Hippocampal formation (tissue), 2 donors: Measurements from ENCODE around the gene RASD1.

Source experiments
- DNase-seq, 2 donors: peaks; one replicate each; lab custom pipeline; 2025; lab: John Stamatoyannopoulos, UW

RASD1 gene

GRCh38 chr17:17527534-17527933 is 31.3 kb upstream of the RASD1 start:
- no peak for DNase-seq

GRCh38 chr17:17526369-17526768 is 30.2 kb upstream of the RASD1 start:
- no peak for DNase-seq

- DNase-seq, result no peak
These were observed 29.8 kb upstream of the RASD1 start for GRCh38 chr17:17525956-17526355.

GRCh38 chr17:17525311-17525710 is 29.1 kb upstream of the RASD1 start:
- DNase-seq, result no peak

GRCh38 chr17:17523731-17524490 is 27.7 kb upstream of the RASD1 start:
- DNase-seq, result no peak

GRCh38 chr17:17523001-17523730 is 27.0 kb upstream of the RASD1 start:
- DNase-seq, result no peak

- DNase-seq, result no peak
These were observed 24.5 kb upstream of the RASD1 start for GRCh38 chr17:17520599-17521232.

GRCh38 chr17:17519886-17520285 is 23.7 kb upstream of the RASD1 start:
- DNase-seq, result no peak

GRCh38 chr17:17518951-17519350 is 22.8 kb upstream of the RASD1 start:
- no peak for DNase-seq

GRCh38 chr17:17518014-17518413 is 21.8 kb upstream of the RASD1 start:
- no peak for DNase-seq

GRCh38 chr17:17516941-17517720 is 20.9 kb upstream of the RASD1 start:
- no peak for DNase-seq

- DNase-seq, result no peak
These were observed 20.0 kb upstream of the RASD1 start for GRCh38 chr17:17515934-17516930.

GRCh38 chr17:17514993-17515933 is 19.1 kb upstream of the RASD1 start:
- no peak for DNase-seq

- no peak for DNase-seq
These were observed 18.3 kb upstream of the RASD1 start for GRCh38 chr17:17514361-17514992.

- no peak for DNase-seq
These were observed 17.4 kb upstream of the RASD1 start for GRCh38 chr17:17513626-17514025.

GRCh38 chr17:17512866-17513265 is 16.7 kb upstream of the RASD1 start:
- no peak for DNase-seq

GRCh38 chr17:17511881-17512858 is 16.0 kb upstream of the RASD1 start:
- no peak for DNase-seq

- no peak for DNase-seq
These were observed 15.1 kb upstream of the RASD1 start for GRCh38 chr17:17511293-17511741.
